ENCODE measurements around the gene TRERF1.

- TF ChIP-seq FOXP2 (optimal IDR thresholded peaks at IDR 0.05; ENCODE audit: control extremely low read depth, extremely low read length, insufficient read depth) (no peak), EZH2 (IDR thresholded peaks at IDR 0.05) (no peak), POLR2AphosphoS5 (IDR thresholded peaks at IDR 0.05; ENCODE audit: borderline replicate concordance, low read depth, low read length) (no peak)
Observed at GRCh38 chr6:42383421-42384205, 68.1 kb downstream of the TRERF1 start.

Measured in SK-N-MC (cell line).